SK-N-MC (cell line): ENCODE measurements around the gene NDST1.

Experiments used
- DNase-seq: peaks from one replicate; pipeline ENCODE4 v3.0.0-alpha.2; 2011; ENCODE audit warnings: low read depth, low spot score
- H3K27ac ChIP-seq: fragments of 200-600 bp; sonication (generic); 2 replicates; pipeline ENCODE4 v1.5.1; 2016; ENCODE audit warnings: mixed run types
- H3K36me3 ChIP-seq: fragments of 200-600 bp; sonication (generic); 2 replicates; pipeline ENCODE4 v1.6.1; 2017; ENCODE audit warnings: antibody characterized with exemption, low read length, mixed read lengths; ENCODE audit not compliant: insufficient read depth
- H3K4me3 ChIP-seq: fragments of 200-600 bp; sonication (generic); 2 replicates; pipeline ENCODE4 v1.5.1; 2016
- H3K9ac ChIP-seq: fragments of 200-600 bp; sonication (generic); 2 replicates; pipeline ENCODE4 v1.8.0; 2017; ENCODE audit warnings: mixed run types, mixed read lengths; ENCODE audit not compliant: insufficient read length
- H3K9me3 ChIP-seq: fragments of 200-600 bp; sonication (generic); 2 replicates; pipeline ENCODE4 v1.6.1; 2017; ENCODE audit warnings: low read depth, mild to moderate bottlenecking, antibody characterized with exemption, low read length, moderate library complexity, mixed read lengths
- EZH2 ChIP-seq: fragments of 200-600 bp; sonication (generic); IDR thresholded peaks from one replicate; pipeline ENCODE4 v1.6.1; 2017; ENCODE audit warnings: antibody characterized with exemption
- FOXP2 ChIP-seq: optimal IDR thresholded peaks from 2 replicates; pipeline ENCODE3; 2011; ENCODE audit warnings: mild to moderate bottlenecking, moderate library complexity; ENCODE audit not compliant: insufficient read depth; ENCODE audit errors: extremely low read length, control extremely low read depth
- POLR2AphosphoS5 ChIP-seq: IDR thresholded peaks from 2 replicates; pipeline ENCODE4 v1.6.1; 2012; ENCODE audit warnings: mild to moderate bottlenecking, low read depth, low read length, borderline replicate concordance

NDST1 gene

DNA sequence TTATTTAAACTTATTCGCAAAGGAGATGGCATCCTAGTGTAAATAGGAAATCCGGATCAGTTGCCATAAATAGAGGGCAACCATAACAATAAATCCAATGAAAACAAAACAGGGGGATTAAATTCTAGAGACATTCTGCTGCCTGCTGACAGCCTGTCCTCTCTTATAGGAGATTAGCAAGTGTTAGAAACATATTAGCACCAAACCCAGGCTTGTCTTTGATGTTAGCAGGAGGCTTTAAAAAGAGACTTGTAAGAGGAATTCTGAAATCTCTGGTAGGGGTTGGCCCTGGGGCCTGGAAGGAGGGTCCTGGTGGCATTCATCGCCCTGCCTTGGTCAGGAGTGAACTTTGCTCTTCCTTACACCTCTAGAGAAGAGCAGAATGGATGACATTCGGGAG lies 21.6 kb downstream of the NDST1 start:
- H3K9me3 ChIP-seq: no peaks in the 10 kb centered on the region
- H3K36me3 ChIP-seq: peaks cover 18% of the 10 kb centered on the region; the same call in 1 of the 2 replicates
- H3K4me3 ChIP-seq: no peak overlapping the region
- H3K9ac ChIP-seq: no peak overlapping the region
- DNase-seq: no peak
- TF ChIP-seq FOXP2 (no peak), EZH2 (no peak), POLR2AphosphoS5 (no peak)
- no peak overlapping the region for H3K27ac ChIP-seq

DNA sequence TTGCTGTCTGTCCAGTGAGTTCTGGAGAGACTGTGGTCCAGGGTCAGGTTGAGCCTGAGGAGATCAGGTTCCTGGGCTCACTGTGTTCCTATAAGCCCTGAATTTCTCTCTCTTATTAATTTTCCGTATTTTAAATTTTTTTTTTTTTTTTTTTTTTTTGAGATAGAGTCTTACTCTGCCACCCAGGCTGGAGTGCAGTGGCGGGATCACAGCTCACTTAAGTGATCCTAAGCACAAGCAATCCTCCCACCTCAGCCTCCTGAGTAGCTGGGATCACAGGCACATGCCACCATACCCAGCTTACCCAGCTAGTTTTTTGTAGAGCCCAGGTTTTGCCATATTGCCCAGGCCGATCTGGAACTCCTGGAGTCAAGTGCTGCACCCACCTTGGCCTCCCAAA lies 22.5 kb downstream of the NDST1 start:
- Histone ChIP-seq H3K36me3 (peaks cover 27% of the 10 kb centered on the region; the same call in 1 of the 2 replicates), H3K27ac (no peak overlapping the region)
- DNase-seq: no peak

DNA sequence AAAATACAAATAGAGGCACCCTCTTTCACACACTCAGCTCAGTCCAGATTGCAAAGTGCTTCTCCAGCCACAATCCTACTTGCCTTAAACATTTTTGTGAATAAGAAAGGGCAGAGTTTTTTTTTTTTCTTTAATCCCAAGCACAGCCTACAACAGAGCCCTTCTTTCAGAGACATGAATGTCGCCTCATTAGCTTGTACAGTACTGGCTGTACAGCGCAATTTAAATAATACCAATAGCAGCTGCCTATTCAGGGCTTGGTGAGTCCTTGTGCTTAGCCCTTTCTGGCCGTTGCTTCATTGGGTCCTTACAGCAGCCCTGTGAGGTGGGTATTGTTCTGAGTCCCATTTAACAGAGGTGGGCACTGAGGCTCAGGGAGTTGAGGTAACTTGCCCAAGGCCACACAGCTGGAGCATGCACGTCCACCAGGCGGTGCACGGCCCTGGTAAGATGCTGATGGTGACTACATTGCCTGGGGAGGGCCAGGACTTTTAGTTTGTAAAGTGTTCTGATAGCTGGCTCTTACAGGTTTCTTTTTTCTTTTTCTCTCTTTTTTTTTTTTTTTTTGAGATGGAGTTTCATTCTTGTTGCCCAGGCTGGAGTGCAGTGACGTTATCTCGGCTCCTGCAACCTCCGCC lies 23.1 kb downstream of the NDST1 start:
- no peak overlapping the region for H3K9ac ChIP-seq
- no peaks in the 10 kb centered on the region for H3K9me3 ChIP-seq
- DNase-seq: no peak
- no peak for TF ChIP-seq FOXP2
- no peak for TF ChIP-seq EZH2
- no peak for TF ChIP-seq POLR2AphosphoS5
- peaks cover 32% of the 10 kb centered on the region; the same call in 1 of the 2 replicates for H3K36me3 ChIP-seq
- no peak overlapping the region for H3K27ac ChIP-seq
- no peak overlapping the region for H3K4me3 ChIP-seq

More for the DNA sequence above, 22.5 kb downstream of the NDST1 start:
- TF ChIP-seq POLR2AphosphoS5 (no peak), FOXP2 (no peak), EZH2 (no peak)
- H3K9me3 ChIP-seq: no peaks in the 10 kb centered on the region
- no peak overlapping the region for H3K4me3 ChIP-seq
- no peak overlapping the region for H3K9ac ChIP-seq

DNA sequence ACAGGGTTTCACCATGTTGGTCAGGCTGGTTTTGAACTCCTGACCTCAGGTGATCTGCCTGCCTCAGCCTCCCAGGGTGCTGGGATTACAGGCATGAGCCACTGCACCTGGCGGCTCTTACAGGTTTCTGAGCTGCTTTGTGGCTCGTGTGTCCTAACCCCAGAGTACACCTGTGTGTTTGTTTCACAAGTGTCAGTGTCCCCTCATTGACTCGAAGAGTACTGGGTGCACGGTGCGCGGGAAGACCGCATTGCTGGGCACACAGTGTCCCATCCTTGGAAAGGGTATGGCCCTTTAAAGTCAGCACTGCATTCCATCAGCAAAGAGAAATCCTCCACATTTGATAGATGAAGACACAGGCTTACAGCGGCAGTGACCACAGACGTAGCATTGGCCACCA lies 23.8 kb downstream of the NDST1 start:
- H3K27ac ChIP-seq: no peak overlapping the region
- no peak overlapping the region for H3K4me3 ChIP-seq
- TF ChIP-seq FOXP2: no peak

DNA sequence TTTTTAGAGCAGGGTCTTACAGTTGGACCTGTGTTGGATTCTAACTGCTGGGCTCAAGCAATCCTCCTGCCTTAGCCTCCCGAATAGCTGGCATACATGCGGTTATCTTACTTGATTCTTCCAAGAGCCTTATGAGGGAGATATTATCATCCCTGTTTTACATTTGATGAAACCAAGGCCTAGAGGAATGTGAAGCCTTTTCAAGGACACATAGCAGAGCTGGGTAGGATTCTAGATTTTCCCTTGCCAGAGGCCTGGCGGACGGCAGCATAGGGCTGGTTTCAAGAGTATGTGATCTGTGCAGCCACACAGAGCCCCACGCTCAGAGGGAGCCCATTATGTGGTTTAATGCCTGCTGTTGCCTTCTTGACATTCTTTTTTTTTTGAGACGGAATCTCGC lies 24.2 kb downstream of the NDST1 start:
- Histone ChIP-seq H3K36me3 (peaks cover 32% of the 10 kb centered on the region; the same call in 1 of the 2 replicates), H3K4me3 (no peak overlapping the region), H3K9me3 (no peaks in the 10 kb centered on the region), H3K9ac (no peak overlapping the region), H3K27ac (no peak overlapping the region)
- TF ChIP-seq POLR2AphosphoS5: no peak
- TF ChIP-seq FOXP2: no peak
- TF ChIP-seq EZH2: no peak
- DNase-seq: no peak

More for the DNA sequence above, 23.8 kb downstream of the NDST1 start:
- Histone ChIP-seq H3K9me3 (no peaks in the 10 kb centered on the region), H3K36me3 (peaks cover 32% of the 10 kb centered on the region; the same call in 1 of the 2 replicates), H3K9ac (no peak overlapping the region)
- DNase-seq: no peak

DNA sequence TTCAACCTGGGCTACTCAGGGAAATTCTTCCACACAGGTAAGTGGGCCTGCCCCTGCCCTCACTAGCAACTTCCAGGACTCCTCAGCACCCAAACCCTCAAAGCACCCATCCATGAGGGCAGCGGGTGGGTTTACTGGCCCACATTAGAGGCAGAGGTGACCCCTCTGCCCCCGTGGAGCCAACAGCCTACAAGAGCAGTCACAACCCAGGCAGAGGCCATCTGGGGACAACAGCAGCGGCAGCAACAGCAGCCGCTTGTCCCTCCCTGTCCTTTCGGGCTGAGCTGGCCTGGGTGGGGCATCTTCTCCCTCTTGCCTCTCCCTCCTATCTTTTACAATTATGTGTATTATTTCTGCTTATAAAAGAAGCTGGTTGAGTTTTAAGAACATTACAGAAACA lies 25.1 kb downstream of the NDST1 start:
- DNase-seq: no peak
- no peaks in the 10 kb centered on the region for H3K9me3 ChIP-seq
- no peak overlapping the region for H3K9ac ChIP-seq
- H3K4me3 ChIP-seq: no peak overlapping the region
- TF ChIP-seq FOXP2: no peak
- no peak for TF ChIP-seq EZH2
- no peak for TF ChIP-seq POLR2AphosphoS5
- no peak overlapping the region for H3K27ac ChIP-seq
- H3K36me3 ChIP-seq: peaks cover 30% of the 10 kb centered on the region; the same call in 1 of the 2 replicates

DNA sequence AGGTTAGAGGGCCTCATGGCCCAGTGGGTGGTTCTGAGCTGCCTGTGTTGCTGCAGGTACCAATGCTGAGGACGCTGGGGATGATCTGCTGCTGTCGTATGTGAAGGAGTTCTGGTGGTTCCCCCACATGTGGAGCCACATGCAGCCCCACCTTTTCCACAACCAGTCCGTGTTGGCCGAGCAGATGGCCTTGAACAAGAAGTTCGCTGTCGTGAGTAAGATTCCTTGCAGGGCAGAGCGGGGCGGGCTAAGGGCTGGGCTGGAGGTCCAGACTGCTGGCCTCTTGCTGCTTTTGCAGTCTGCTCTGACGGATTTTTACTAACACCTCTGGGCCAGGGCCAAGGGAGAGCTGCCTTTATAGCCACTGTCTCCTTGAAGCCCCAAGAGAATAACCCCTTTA lies 26.9 kb downstream of the NDST1 start:
- Histone ChIP-seq H3K9me3 (no peaks in the 10 kb centered on the region), H3K4me3 (no peak overlapping the region), H3K9ac (no peak overlapping the region), H3K27ac (no peak overlapping the region), H3K36me3 (peaks cover 43% of the 10 kb centered on the region; the same call in 1 of the 2 replicates)
- TF ChIP-seq POLR2AphosphoS5: no peak
- no peak for TF ChIP-seq FOXP2
- TF ChIP-seq EZH2: no peak
- no peak for DNase-seq

DNA sequence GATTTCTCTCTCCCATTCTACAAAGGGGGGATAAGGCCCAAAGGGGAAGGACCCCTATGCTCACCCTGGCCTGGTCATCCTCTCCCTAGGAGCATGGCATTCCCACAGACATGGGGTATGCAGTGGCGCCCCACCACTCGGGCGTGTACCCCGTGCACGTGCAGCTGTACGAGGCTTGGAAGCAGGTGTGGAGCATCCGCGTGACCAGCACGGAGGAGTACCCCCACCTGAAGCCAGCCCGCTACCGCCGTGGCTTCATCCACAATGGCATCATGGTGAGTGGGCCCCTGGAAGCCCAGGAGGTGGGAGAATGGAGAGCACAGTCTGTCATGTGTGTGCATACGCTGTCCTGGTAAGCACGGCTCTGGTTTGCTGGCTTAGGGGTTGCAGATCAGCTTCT lies 27.7 kb downstream of the NDST1 start:
- H3K9ac ChIP-seq: no peak overlapping the region
- H3K4me3 ChIP-seq: no peak overlapping the region
- TF ChIP-seq FOXP2 (no peak), EZH2 (no peak)
- no peak for DNase-seq
- H3K9me3 ChIP-seq: no peaks in the 10 kb centered on the region
- no peak overlapping the region for H3K27ac ChIP-seq
- peaks cover 51% of the 10 kb centered on the region; the same call in 1 of the 2 replicates for H3K36me3 ChIP-seq

DNA sequence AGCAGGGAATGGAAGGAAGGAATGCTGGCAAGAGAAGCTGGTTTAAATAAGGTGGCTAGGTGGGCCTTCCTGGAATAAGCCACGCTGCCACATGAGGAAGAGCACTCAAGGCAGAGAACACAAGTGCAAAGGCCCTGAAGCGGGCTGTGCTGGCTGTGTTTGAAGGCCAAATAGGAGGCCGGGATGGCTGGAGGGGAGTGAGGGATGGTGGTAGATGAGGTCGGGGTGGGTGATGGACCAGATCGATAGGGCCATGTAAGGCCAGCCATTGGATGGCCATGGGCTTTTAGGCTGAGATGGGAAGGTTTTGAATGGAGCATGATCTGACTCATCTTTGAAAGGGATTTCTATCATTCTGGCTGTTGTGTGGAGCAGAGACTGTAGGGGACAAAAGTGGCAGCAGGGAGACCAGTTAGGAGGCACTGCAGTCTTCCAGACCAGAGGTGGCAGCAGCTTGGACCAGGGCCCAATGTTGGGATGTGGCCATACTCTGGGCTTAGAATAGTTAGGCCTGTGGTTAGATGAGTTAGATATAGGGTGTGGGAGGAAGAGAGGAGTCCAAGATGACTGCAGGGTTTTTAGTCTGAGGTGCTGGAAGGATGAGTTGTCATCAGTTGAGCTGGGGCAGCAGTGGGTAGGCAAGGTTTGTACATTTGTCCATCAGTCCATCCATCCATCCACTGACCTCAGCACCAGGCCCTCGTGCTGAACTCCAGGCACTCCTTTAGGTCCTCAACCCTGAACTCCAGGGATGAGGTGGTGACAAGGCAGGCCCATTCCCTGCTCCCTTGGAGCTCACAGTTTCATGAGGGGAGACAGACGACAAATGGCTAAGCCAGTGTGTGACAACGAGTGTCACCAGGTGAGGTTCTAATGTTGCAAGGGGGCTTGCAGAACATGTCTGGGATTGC lies 30.3 kb downstream of the NDST1 start:
- peaks cover 55% of the 10 kb centered on the region; the same call in 1 of the 2 replicates for H3K36me3 ChIP-seq
- no peak overlapping the region for H3K27ac ChIP-seq
- H3K9me3 ChIP-seq: no peaks in the 10 kb centered on the region
- H3K9ac ChIP-seq: no peak overlapping the region
- TF ChIP-seq FOXP2: no peak
- no peak for TF ChIP-seq POLR2AphosphoS5
- TF ChIP-seq EZH2: no peak
- no peak for DNase-seq
- H3K4me3 ChIP-seq: no peak overlapping the region
